Pancreas (tissue), 10 donors: ENCODE results near the gene HYOU1. TPM values are rescaled to one million over a fixed set of nuclear protein-coding genes. Genes with fewer than 3 reads are reported as not detected.
"Not testable (repeated sequence)": the region's sequence is repeated elsewhere in the genome, so short reads cannot be mapped to it uniquely, and the experiment has no call there.

Experiments
- ATAC-seq, 4 donors: fragments of 200-7000 bp; cut with Tn5 transposase; one replicate each; pipeline versions ENCODE4 v1.8.0 to v1.9.1; 2020; ENCODE audit warnings: mild to moderate bottlenecking in 4 of 4, moderate library complexity in 4 of 4
- DNase-seq, 6 donors: peaks; one replicate each; pipeline ENCODE4 v3.0.0-alpha.2; 2020
- FAIRE-seq: peaks from 2 replicates; lab custom pipeline; 2012; peaks lifted over from hg19 to GRCh38; lab: Jason Lieb, UNC
- H3K27ac ChIP-seq, 4 donors: fragments of 200-600 bp; sonication (generic); 1 replicate in 3 of 4; 2 replicates in 1 of 4; pipeline versions ENCODE4 v1.5.0 to v1.8.0; 2020
- H3K27me3 ChIP-seq, 4 donors: fragments of 200-600 bp; one replicate each; pipeline ENCODE4 v1.8.0; 2021
- H3K36me3 ChIP-seq, 3 donors: fragments of 200-600 bp; sonication (generic) in 1 of 3; one replicate each; pipeline versions ENCODE4 v1.5.0 to v1.8.0; 2020 to 2021
- H3K4me1 ChIP-seq, 3 donors: fragments of 200-600 bp; one replicate each; pipeline ENCODE4 v1.8.0; 2021
- H3K4me3 ChIP-seq, 4 donors: fragments of 200-600 bp; sonication (generic) in 2 of 4; one replicate each; pipeline versions ENCODE4 v1.5.0 to v1.8.0; 2020 to 2021
- H3K9me3 ChIP-seq, 4 donors: fragments of 200-600 bp; one replicate each; pipeline ENCODE4 v1.8.0; 2021
- WGBS, 2 donors: extraction: QIAGEN DNeasy Blood & Tissue Kit; methylation state at CpG; one replicate each; pipeline ENCODE4 v1.1.7; 2013; 5-methylcytosine and 5-hydroxymethylcytosine counted together
- intact Hi-C, 3 donors: fragments of 100-400 bp; cut with DNase I; formaldehyde crosslinking; loops; one replicate each; pipeline versions ENCODE4 v1.11.1 to v1.14.2; 2022
- polyA plus RNA-seq, 2 donors: library from polyadenylated mRNA; stranded (reverse); fragments of 200-250 nt; gene quantifications; one replicate each; pipeline ENCODE4 v1.2.3, GENCODE V29; 2013
- total RNA-seq, 6 donors: library from RNA; stranded (reverse); fragmentation: NEBNext Ultra II Directional in 4 of 6; extraction: Animal tissue kit (Norgen Biotek cat#: 25700) in 4 of 6; gene quantifications; one replicate each; pipeline versions ENCODE4 v1.2.1 to v1.2.4, GENCODE V29; 2021 to 2023
- TF ChIP-seq, protein P1 (sequence below), 4 donors: fragments of 200-600 bp; sonication (generic) in 3 of 4; IDR thresholded peaks; one replicate each; pipeline versions ENCODE4 v1.5.0 to v1.8.0; 2021; ENCODE audit warnings: antibody characterized with exemption in 4 of 4
- donor health status: healthy with polysubstance abuse.
- donor health status: DM: no; HTN: no; CAD: no; lungs with moderate emphysema.
- donor health status: DM: no; HTN: no; CAD: no.
- donor health status: control.
- donor health status: control.
- donor health status: Bipolar disorder and iron deficiency.
- donor health status: DM: yes; HTN: yes; CAD: no.
- donor health status: DM: no; HTN: no; CAD: no.
- donor health status: DM: no; HTN: no; CAD: no.
- donor health status: DM: yes; HTN: yes; CAD: no.

HYOU1 gene
- total and polyA plus RNA-seq, 8 donors, result 79.2 to 210 (median 143) TPM

DNA sequence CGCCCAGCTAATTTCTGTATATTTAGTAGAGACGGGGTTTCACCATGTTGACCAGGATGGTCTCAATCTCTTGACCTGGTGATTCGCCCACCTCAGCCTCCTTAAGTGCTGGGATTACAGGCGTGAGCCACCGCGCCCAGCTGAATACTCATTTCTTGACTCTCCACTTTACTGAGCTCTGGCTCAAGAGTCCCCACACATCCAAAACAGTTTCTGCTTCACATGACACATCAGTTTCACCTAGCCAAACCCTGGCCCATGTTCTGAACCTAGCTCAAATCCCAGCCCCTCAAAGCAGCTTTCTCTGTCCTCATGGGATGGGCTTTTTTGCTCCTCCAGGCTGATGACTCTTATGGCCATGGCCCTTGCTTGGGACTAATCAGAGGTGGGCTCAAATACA is 9.8 kb downstream of the HYOU1 start:
- no peak for FAIRE-seq
- H3K36me3 ChIP-seq, result peaks cover 6 to 69% (median 43%) of the 10 kb centered on the region in 3 donors

GRCh38 chr11:119046489-119046888 is 10.5 kb downstream of the HYOU1 start:
- Histone ChIP-seq H3K27me3 (no peaks in the 10 kb centered on the region), H3K36me3 (peaks cover 6 to 61% (median 37%) of the 10 kb centered on the region in 3 donors), H3K27ac (no peak overlapping the region), H3K9me3 (no peaks in the 10 kb centered on the region), H3K4me3 (no peak overlapping the region), H3K4me1 (no peaks in the 10 kb centered on the region)
- TF ChIP-seq, protein P1, sequence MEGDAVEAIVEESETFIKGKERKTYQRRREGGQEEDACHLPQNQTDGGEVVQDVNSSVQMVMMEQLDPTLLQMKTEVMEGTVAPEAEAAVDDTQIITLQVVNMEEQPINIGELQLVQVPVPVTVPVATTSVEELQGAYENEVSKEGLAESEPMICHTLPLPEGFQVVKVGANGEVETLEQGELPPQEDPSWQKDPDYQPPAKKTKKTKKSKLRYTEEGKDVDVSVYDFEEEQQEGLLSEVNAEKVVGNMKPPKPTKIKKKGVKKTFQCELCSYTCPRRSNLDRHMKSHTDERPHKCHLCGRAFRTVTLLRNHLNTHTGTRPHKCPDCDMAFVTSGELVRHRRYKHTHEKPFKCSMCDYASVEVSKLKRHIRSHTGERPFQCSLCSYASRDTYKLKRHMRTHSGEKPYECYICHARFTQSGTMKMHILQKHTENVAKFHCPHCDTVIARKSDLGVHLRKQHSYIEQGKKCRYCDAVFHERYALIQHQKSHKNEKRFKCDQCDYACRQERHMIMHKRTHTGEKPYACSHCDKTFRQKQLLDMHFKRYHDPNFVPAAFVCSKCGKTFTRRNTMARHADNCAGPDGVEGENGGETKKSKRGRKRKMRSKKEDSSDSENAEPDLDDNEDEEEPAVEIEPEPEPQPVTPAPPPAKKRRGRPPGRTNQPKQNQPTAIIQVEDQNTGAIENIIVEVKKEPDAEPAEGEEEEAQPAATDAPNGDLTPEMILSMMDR (IDR thresholded peaks at IDR 0.05), result no peak
- intact Hi-C loops, result no loop called here
- ATAC-seq (no peak), FAIRE-seq (no peak), DNase-seq (no peak)
- WGBS, 2 donors, result 94 to 96% methylated on average over 6 of the region's 6 CpGs

More for the DNA sequence above, 9.8 kb downstream of the HYOU1 start:
- ATAC-seq (no peak), DNase-seq (peak in 1 of 6 donors; percentile 13)
- TF ChIP-seq, protein P1 (IDR thresholded peaks at IDR 0.05), result no peak
- H3K4me3 ChIP-seq, result no peak overlapping the region
- 93 to 95% methylated on average over 6 of the region's 6 CpGs for WGBS, 2 donors
- no peaks in the 10 kb centered on the region for H3K4me1 ChIP-seq
- no peaks in the 10 kb centered on the region for H3K9me3 ChIP-seq
- intact Hi-C loops, result no loop called here
- no peak overlapping the region for H3K27ac ChIP-seq
- H3K27me3 ChIP-seq, result no peaks in the 10 kb centered on the region

DNA sequence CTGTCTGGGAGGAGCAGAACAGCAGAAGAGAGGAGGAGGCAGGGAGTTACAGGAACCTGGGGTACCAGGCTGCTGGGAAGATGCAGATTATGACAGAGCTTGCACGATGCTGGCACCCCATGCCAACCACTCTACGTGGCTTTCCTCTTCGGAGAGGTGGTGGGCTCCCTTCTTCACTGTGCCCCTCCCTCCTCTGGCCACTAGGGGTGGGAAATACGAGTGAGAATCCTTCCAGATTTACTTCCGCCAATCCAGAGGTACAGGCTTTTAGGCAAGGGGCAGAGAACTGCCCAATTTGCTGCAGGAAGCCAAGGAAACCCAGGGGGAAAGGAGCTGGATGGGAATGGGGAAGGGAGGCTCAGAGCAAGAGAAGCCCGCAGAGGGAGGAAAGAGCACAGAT is 12.3 kb downstream of the HYOU1 start:
- Histone ChIP-seq H3K9me3 (no peaks in the 10 kb centered on the region), H3K36me3 (peaks cover 2 to 47% (median 31%) of the 10 kb centered on the region in 3 donors), H3K27me3 (no peaks in the 10 kb centered on the region), H3K4me1 (no peaks in the 10 kb centered on the region), H3K4me3 (no peak overlapping the region), H3K27ac (no peak overlapping the region)
- intact Hi-C loops, result no loop called here
- FAIRE-seq, result no peak
- DNase-seq, result no peak
- WGBS, 2 donors, result 76 to 93% methylated on average over 6 of the region's 6 CpGs
- ATAC-seq, result no peak
- TF ChIP-seq, protein P1 (IDR thresholded peaks at IDR 0.05), result no peak

DNA sequence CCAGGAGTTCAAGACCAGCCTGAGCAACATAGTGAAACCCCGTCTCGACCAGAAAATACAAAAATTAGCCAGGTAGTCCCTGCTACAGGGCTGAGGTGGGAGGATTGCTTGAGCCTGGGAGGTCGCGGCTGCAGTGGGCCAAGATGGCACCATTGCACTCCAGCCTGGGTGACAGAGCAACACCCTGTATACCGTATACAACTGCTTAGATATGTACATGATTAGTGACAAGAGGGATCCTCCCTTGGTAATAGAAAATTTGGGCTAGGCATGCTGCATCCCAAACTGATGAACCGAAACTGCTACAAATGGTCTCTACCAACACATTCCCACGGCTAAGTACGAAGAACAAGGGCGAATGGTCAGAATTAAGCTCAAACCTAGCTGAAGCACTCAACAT is 14.1 kb downstream of the HYOU1 start:
- Histone ChIP-seq H3K27ac (no peak overlapping the region), H3K4me1 (no peaks in the 10 kb centered on the region), H3K27me3 (no peaks in the 10 kb centered on the region), H3K36me3 (peaks cover 2 to 31% (median 13%) of the 10 kb centered on the region in 3 donors), H3K9me3 (no peaks in the 10 kb centered on the region), H3K4me3 (no peak overlapping the region)
- intact Hi-C loops, result no loop called here
- TF ChIP-seq, protein P1 (IDR thresholded peaks at IDR 0.05), result no peak
- DNase-seq, result peak in 1 of 6 donors; percentile 9
- 79 to 85% methylated on average over 9 of the region's 9 CpGs for WGBS, 2 donors
- ATAC-seq, result no peak
- no peak for FAIRE-seq

- intact Hi-C loops, result no loop called here
Measured at GRCh38 chr11:119041821-119042514, 15.0 kb downstream of the HYOU1 start.

GRCh38 chr11:119039471-119039870 is 17.5 kb downstream of the HYOU1 start:
- H3K36me3 ChIP-seq, ATAC-seq, DNase-seq, H3K27me3 ChIP-seq, H3K4me3 ChIP-seq, intact Hi-C loops, H3K4me1 ChIP-seq, FAIRE-seq, H3K27ac ChIP-seq, H3K9me3 ChIP-seq: not testable (repeated sequence)
- WGBS, 2 donors, result 56 to 59% methylated on average over 7 to 11 of the region's 11 CpGs

More at GRCh38 chr11:119041821-119042514, 15.0 kb downstream of the HYOU1 start:
- ATAC-seq, result no peak
- Histone ChIP-seq H3K36me3 (peaks cover 2 to 21% (median 5%) of the 10 kb centered on the region in 3 donors), H3K27me3 (no peaks in the 10 kb centered on the region), H3K4me1 (no peaks in the 10 kb centered on the region), H3K27ac (no peak overlapping the region), H3K4me3 (no peak overlapping the region), H3K9me3 (no peaks in the 10 kb centered on the region)
- TF ChIP-seq, protein P1 (IDR thresholded peaks at IDR 0.05), result no peak
- 88 to 93% methylated on average over 4 of the region's 4 CpGs for WGBS, 2 donors
- FAIRE-seq, result no peak
- DNase-seq, result peak in 1 of 6 donors; percentile 0
